ENCODE data around the gene FBXW11. TPM values are rescaled to one million over a fixed set of nuclear protein-coding genes. Genes with fewer than 3 reads are reported as not detected.

The FBXW11 gene
- total and polyA plus RNA-seq, 2 of the 13 experiments (the other 11 are each of a cell fraction or from before 2014, with no cell fraction given), result 31.7 to 53.6 TPM

- TF ChIP-seq NR2F1 (CRISPR knock-in tag; IDR thresholded peaks at IDR 0.05), result no peak
- TF ChIP-seq NFYB (CRISPR knock-in tag; IDR thresholded peaks at IDR 0.05), result no peak
- no peaks in the 10 kb centered on the region for H3K79me2 ChIP-seq (ENCODE audit: insufficient read depth, low read length)
- intact Hi-C loops (cut with micrococcal nuclease; ENCODE audit: unreplicated experiment), result loop anchor here (5.0 kb wide), 1 partner anchor 625 kb away; the partner anchor contains the start of gene FGF18
- H3K4me3 ChIP-seq (replicated peaks in 1 of 3; ENCODE audit: insufficient read depth in 1 of 3, low read depth in 2 of 3, low read length in 3 of 3), result no peak overlapping the region
- H3K27ac ChIP-seq (ENCODE audit: extremely low read length, insufficient read depth, low read length), result no peak overlapping the region
- CTCF ChIA-PET (ENCODE audit: low intra/inter-chr PET ratio, low total read pairs), result no interaction called here
- POLR2A ChIA-PET, result no interaction called here
- no peak overlapping the region for H3K9ac ChIP-seq (ENCODE audit: insufficient read depth, low read depth, low read length)
- ATAC-seq, result no peak
- no TSS peak for BruUV-seq (replicated peaks)
- no peak overlapping the region for H2AFZ ChIP-seq (ENCODE audit: low read length)
- no peaks in the 10 kb centered on the region for H4K20me1 ChIP-seq (ENCODE audit: insufficient read depth, low read length)
- WGBS (ENCODE audit: low lambda C conversion rate), result 81% methylated on average over 12 of the region's 13 CpGs
- no peak for FAIRE-seq
- no peaks in the 10 kb centered on the region; a peak in 1 of 5 replicates for H3K36me3 ChIP-seq (replicated peaks in 1 of 2; ENCODE audit: control insufficient read depth in 1 of 2, insufficient read depth in 2 of 2, low read length in 2 of 2)
- no peak overlapping the region for H3K4me2 ChIP-seq (ENCODE audit: low read depth, low read length)
- no peak for DNase-seq (ENCODE audit: low spot score)
- in situ Hi-C loops (cut with HindIII; ENCODE audit: extremely low pct_ligation_motif_present, low pct_unique_long_range_greater_than_20kb), result loop anchor here (5.0 kb wide), 2 partner anchors 130 to 625 kb away; partner anchors contain the start of gene FGF18
- no peaks in the 10 kb centered on the region; a peak in 1 of 5 replicates for H3K27me3 ChIP-seq (ENCODE audit: control insufficient read depth in 1 of 2, insufficient read depth in 2 of 2, low read length in 2 of 2)
- H3K4me1 ChIP-seq (ENCODE audit: insufficient read depth, low read length), result peaks cover 13% of the 10 kb centered on the region
- H3K9me3 ChIP-seq (ENCODE audit: low read length), result no peaks in the 10 kb centered on the region
These were observed 35.7 kb upstream of the FBXW11 start for GRCh38 chr5:172042183-172042582.

GRCh38 chr5:172038167-172038566 lies 31.7 kb upstream of the FBXW11 start:
- H4K20me1 ChIP-seq (ENCODE audit: insufficient read depth, low read length), result no peaks in the 10 kb centered on the region
- peaks cover 10% of the 10 kb centered on the region; the same call in 1 of the 2 replicates for H3K4me1 ChIP-seq (ENCODE audit: insufficient read depth, low read length)
- no peak overlapping the region for H3K27ac ChIP-seq (ENCODE audit: extremely low read length, insufficient read depth, low read length)
- ATAC-seq, result no peak
- H3K79me2 ChIP-seq (ENCODE audit: insufficient read depth, low read length), result no peaks in the 10 kb centered on the region
- H3K36me3 ChIP-seq (replicated peaks in 1 of 2; ENCODE audit: control insufficient read depth in 1 of 2, insufficient read depth in 2 of 2, low read length in 2 of 2), result no peaks in the 10 kb centered on the region
- CTCF ChIA-PET (ENCODE audit: low intra/inter-chr PET ratio, low total read pairs), result no interaction called here
- in situ Hi-C loops (cut with HindIII; ENCODE audit: extremely low pct_ligation_motif_present, low pct_unique_long_range_greater_than_20kb) (no loop called here), intact Hi-C loops (cut with micrococcal nuclease; ENCODE audit: unreplicated experiment) (no loop called here)
- no peak overlapping the region for H3K4me3 ChIP-seq (replicated peaks in 1 of 3; ENCODE audit: insufficient read depth in 1 of 3, low read depth in 2 of 3, low read length in 3 of 3)
- no peak overlapping the region for H3K9ac ChIP-seq (ENCODE audit: insufficient read depth, low read depth, low read length)
- no peak overlapping the region for H2AFZ ChIP-seq (ENCODE audit: low read length)
- BruUV-seq (replicated peaks), result no TSS peak
- H3K27me3 ChIP-seq (ENCODE audit: control insufficient read depth in 1 of 2, insufficient read depth in 2 of 2, low read length in 2 of 2), result no peaks in the 10 kb centered on the region; a peak in 1 of 5 replicates
- POLR2A ChIA-PET, result no interaction called here
- H3K9me3 ChIP-seq (ENCODE audit: low read length), result no peaks in the 10 kb centered on the region
- DNase-seq (ENCODE audit: low spot score), result no peak
- no peak overlapping the region for H3K4me2 ChIP-seq (ENCODE audit: low read depth, low read length)
- FAIRE-seq, result no peak
- 23% methylated on average over 3 of the region's 3 CpGs for WGBS (ENCODE audit: low lambda C conversion rate)
- TF ChIP-seq ZNF367 (CRISPR knock-in tag; IDR thresholded peaks at IDR 0.05; ENCODE audit: borderline replicate concordance) (no peak), FIP1L1 (IDR thresholded peaks at IDR 0.05; ENCODE audit: borderline replicate concordance, insufficient read depth, low read depth, low read length) (no peak), CREB1 (IDR thresholded peaks at IDR 0.05) (no peak), CREB1 (CRISPR knock-in tag; IDR thresholded peaks at IDR 0.05) (no peak), TRIM24 (CRISPR knock-in tag; IDR thresholded peaks at IDR 0.05) (no peak), RARG (CRISPR knock-in tag; IDR thresholded peaks at IDR 0.05; ENCODE audit: low read depth) (no peak), RELA (CRISPR knock-in tag; IDR thresholded peaks at IDR 0.05) (no peak), ZNF83 (CRISPR knock-in tag; IDR thresholded peaks at IDR 0.05; ENCODE audit: borderline replicate concordance) (no peak), SOX5 (CRISPR knock-in tag; IDR thresholded peaks at IDR 0.05; ENCODE audit: borderline replicate concordance) (no peak), ZFP62 (CRISPR knock-in tag; IDR thresholded peaks at IDR 0.05) (no peak), AFF4 (CRISPR knock-in tag; IDR thresholded peaks at IDR 0.05) (no peak)

Measured in HepG2 (cell line).